ENCODE data around the gene SPATA13. TPM values are rescaled to one million over a fixed set of nuclear protein-coding genes. Genes with fewer than 3 reads are reported as not detected.

SPATA13 gene
- total RNA-seq, 1 experiment from 2014 or later: 43.0 TPM

- Histone ChIP-seq H2AFZ (ENCODE audit: low read length) (no peak overlapping the region), H3K9ac (ENCODE audit: low read length) (no peak overlapping the region), H3K4me3 (ENCODE audit: low read length) (no peak overlapping the region), H3K27me3 (ENCODE audit: low read length) (no peaks in the 10 kb centered on the region), H3K36me3 (ENCODE audit: low read depth, low read length) (no peaks in the 10 kb centered on the region), H3K9me3 (ENCODE audit: low read length) (no peaks in the 10 kb centered on the region), H3F3A (ENCODE audit: low read length, unreplicated experiment) (no peaks in the 10 kb centered on the region), H3K4me2 (ENCODE audit: low read length) (no peak overlapping the region), H3K9me2 (replicated peaks; ENCODE audit: low read length) (no peaks in the 10 kb centered on the region), H4K20me1 (ENCODE audit: low read length) (no peaks in the 10 kb centered on the region), H3K27ac (ENCODE audit: low read length) (no peak overlapping the region), H3K4me1 (ENCODE audit: insufficient read depth, low read length) (no peaks in the 10 kb centered on the region), H3K79me2 (ENCODE audit: low read length) (no peaks in the 10 kb centered on the region)
- CTCF ChIA-PET: no interaction called here
- no TSS peak for BruUV-seq (replicated peaks)
- TF ChIP-seq EZH2phosphoT487 (IDR thresholded peaks at IDR 0.05; ENCODE audit: borderline replicate concordance, low read length) (no peak), EZH2 (IDR thresholded peaks at IDR 0.05; ENCODE audit: low read length, unreplicated experiment) (no peak)
- TF ChIP-seq, protein P1, sequence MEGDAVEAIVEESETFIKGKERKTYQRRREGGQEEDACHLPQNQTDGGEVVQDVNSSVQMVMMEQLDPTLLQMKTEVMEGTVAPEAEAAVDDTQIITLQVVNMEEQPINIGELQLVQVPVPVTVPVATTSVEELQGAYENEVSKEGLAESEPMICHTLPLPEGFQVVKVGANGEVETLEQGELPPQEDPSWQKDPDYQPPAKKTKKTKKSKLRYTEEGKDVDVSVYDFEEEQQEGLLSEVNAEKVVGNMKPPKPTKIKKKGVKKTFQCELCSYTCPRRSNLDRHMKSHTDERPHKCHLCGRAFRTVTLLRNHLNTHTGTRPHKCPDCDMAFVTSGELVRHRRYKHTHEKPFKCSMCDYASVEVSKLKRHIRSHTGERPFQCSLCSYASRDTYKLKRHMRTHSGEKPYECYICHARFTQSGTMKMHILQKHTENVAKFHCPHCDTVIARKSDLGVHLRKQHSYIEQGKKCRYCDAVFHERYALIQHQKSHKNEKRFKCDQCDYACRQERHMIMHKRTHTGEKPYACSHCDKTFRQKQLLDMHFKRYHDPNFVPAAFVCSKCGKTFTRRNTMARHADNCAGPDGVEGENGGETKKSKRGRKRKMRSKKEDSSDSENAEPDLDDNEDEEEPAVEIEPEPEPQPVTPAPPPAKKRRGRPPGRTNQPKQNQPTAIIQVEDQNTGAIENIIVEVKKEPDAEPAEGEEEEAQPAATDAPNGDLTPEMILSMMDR (conservative IDR thresholded peaks at IDR 0.05; ENCODE audit: low read depth, low read length): no peak
- no peak for DNase-seq
- no peak for ATAC-seq
- POLR2A ChIA-PET (ENCODE audit: unreplicated experiment): no interaction called here
- intact Hi-C loops (cut with micrococcal nuclease): no loop called here
Measured at GRCh38 chr13:24276306-24276705, 115.8 kb downstream of the SPATA13 start.

GRCh38 chr13:24276861-24277260, 116.3 kb downstream of the SPATA13 start:
- H3K4me3 ChIP-seq (ENCODE audit: low read length): no peak overlapping the region
- BruUV-seq (replicated peaks): no TSS peak
- no peaks in the 10 kb centered on the region for H3K4me1 ChIP-seq (ENCODE audit: insufficient read depth, low read length)
- CTCF ChIA-PET: no interaction called here
- H3K27me3 ChIP-seq (ENCODE audit: low read length): no peaks in the 10 kb centered on the region
- H3F3A ChIP-seq (ENCODE audit: low read length, unreplicated experiment): no peaks in the 10 kb centered on the region
- no peaks in the 10 kb centered on the region for H4K20me1 ChIP-seq (ENCODE audit: low read length)
- intact Hi-C loops (cut with micrococcal nuclease): no loop called here
- no peak overlapping the region for H3K4me2 ChIP-seq (ENCODE audit: low read length)
- H3K79me2 ChIP-seq (ENCODE audit: low read length): no peaks in the 10 kb centered on the region
- no peaks in the 10 kb centered on the region for H3K9me2 ChIP-seq (replicated peaks; ENCODE audit: low read length)
- TF ChIP-seq EZH2 (IDR thresholded peaks at IDR 0.05; ENCODE audit: low read length, unreplicated experiment): no peak
- no peak for TF ChIP-seq EZH2phosphoT487 (IDR thresholded peaks at IDR 0.05; ENCODE audit: borderline replicate concordance, low read length)
- TF ChIP-seq, protein P1 (conservative IDR thresholded peaks at IDR 0.05; ENCODE audit: low read depth, low read length): no peak
- no peak overlapping the region for H3K27ac ChIP-seq (ENCODE audit: low read length)
- no peak overlapping the region for H2AFZ ChIP-seq (ENCODE audit: low read length)
- POLR2A ChIA-PET (ENCODE audit: unreplicated experiment): no interaction called here
- H3K9me3 ChIP-seq (ENCODE audit: low read length): no peaks in the 10 kb centered on the region
- DNase-seq: no peak
- no peaks in the 10 kb centered on the region for H3K36me3 ChIP-seq (ENCODE audit: low read depth, low read length)
- ATAC-seq: no peak
- H3K9ac ChIP-seq (ENCODE audit: low read length): no peak overlapping the region

DNA sequence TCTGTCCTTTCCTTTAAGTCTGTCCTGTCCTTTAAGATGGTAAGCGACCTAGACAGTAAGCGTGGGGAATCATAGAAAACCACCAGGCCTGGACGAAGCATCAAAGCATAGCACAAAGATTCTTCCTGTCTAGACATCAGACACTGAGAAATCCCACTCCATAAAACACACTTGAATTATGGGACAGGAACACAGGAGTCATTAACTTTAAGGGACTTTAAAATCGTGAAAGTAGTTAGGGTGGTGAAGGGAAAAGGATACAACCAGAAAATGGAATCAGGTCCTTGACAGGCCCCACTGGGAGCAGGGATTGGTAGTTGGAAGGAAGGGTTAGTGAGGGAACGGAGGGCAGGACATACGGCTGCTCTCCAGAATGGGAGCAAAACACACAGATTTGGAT, 117.2 kb downstream of the SPATA13 start:
- no peak overlapping the region for H3K4me2 ChIP-seq (ENCODE audit: low read length)
- H3K4me3 ChIP-seq (ENCODE audit: low read length): no peak overlapping the region
- ATAC-seq (no peak), DNase-seq (no peak)
- H3K9me3 ChIP-seq (ENCODE audit: low read length): no peaks in the 10 kb centered on the region
- H3K4me1 ChIP-seq (ENCODE audit: insufficient read depth, low read length): no peaks in the 10 kb centered on the region
- CTCF ChIA-PET: no interaction called here
- intact Hi-C loops (cut with micrococcal nuclease): no loop called here
- H4K20me1 ChIP-seq (ENCODE audit: low read length): no peaks in the 10 kb centered on the region
- no TSS peak for BruUV-seq (replicated peaks)
- H3K9me2 ChIP-seq (replicated peaks; ENCODE audit: low read length): no peaks in the 10 kb centered on the region
- no peaks in the 10 kb centered on the region for H3K36me3 ChIP-seq (ENCODE audit: low read depth, low read length)
- no peaks in the 10 kb centered on the region for H3F3A ChIP-seq (ENCODE audit: low read length, unreplicated experiment)
- POLR2A ChIA-PET (ENCODE audit: unreplicated experiment): no interaction called here
- TF ChIP-seq EZH2 (IDR thresholded peaks at IDR 0.05; ENCODE audit: low read length, unreplicated experiment) (no peak), EZH2phosphoT487 (IDR thresholded peaks at IDR 0.05; ENCODE audit: borderline replicate concordance, low read length) (no peak)
- TF ChIP-seq, protein P1 (conservative IDR thresholded peaks at IDR 0.05; ENCODE audit: low read depth, low read length): no peak
- no peak overlapping the region for H3K9ac ChIP-seq (ENCODE audit: low read length)
- H3K79me2 ChIP-seq (ENCODE audit: low read length): no peaks in the 10 kb centered on the region
- no peak overlapping the region for H2AFZ ChIP-seq (ENCODE audit: low read length)
- no peaks in the 10 kb centered on the region for H3K27me3 ChIP-seq (ENCODE audit: low read length)
- no peak overlapping the region for H3K27ac ChIP-seq (ENCODE audit: low read length)

Data from PC-3 (cell line).